ENCODE measurements around the gene XXYLT1.

- TF ChIP-seq CTCF (IDR thresholded peaks at IDR 0.05; ENCODE audit: insufficient read depth, low read length, poor library complexity, severe bottlenecking) (no peak), EZH2phosphoT487 (conservative IDR thresholded peaks at IDR 0.05; ENCODE audit: low read length) (no peak)
Measured at GRCh38 chr3:195117978-195118581, 152.9 kb downstream of the XXYLT1 start.

All from SU-DHL-6 (cell line).